ENCODE data around the gene PTPRJ. TPM values are rescaled to one million over a fixed set of nuclear protein-coding genes. Genes with fewer than 3 reads are reported as not detected.

Gene PTPRJ
- total RNA-seq, 2 donors from 2014 or later: 6.7 TPM

GRCh38 chr11:48029681-48030290, 49.4 kb downstream of the PTPRJ start:
- no peak for ATAC-seq
- intact Hi-C loops (cut with DNase I): no loop called here
- DNase-seq: no peak

- ATAC-seq: no peak
- no peak for DNase-seq
- intact Hi-C loops (cut with DNase I): no loop called here
Observed at GRCh38 chr11:48031602-48032001, 51.2 kb downstream of the PTPRJ start.

GRCh38 chr11:48032721-48033120, 52.4 kb downstream of the PTPRJ start:
- DNase-seq (no peak), ATAC-seq (no peak)
- intact Hi-C loops (cut with DNase I): no loop called here

- intact Hi-C loops (cut with DNase I): no loop called here
- ATAC-seq: peak in 1 of 2 donors; percentile 23
Observed at GRCh38 chr11:48033918-48034341, 53.6 kb downstream of the PTPRJ start.

GRCh38 chr11:48034926-48035871, 54.8 kb downstream of the PTPRJ start:
- ATAC-seq: peak; percentile 40 to 54
- DNase-seq: peak; percentile 70
- intact Hi-C loops (cut with DNase I): no loop called here

More at GRCh38 chr11:48033918-48034341, 53.6 kb downstream of the PTPRJ start:
- DNase-seq: no peak

- ATAC-seq (peak in 1 of 2 donors; percentile 21), DNase-seq (no peak)
- intact Hi-C loops (cut with DNase I): no loop called here
Observed at GRCh38 chr11:48036011-48036410, 55.7 kb downstream of the PTPRJ start.

- intact Hi-C loops (cut with DNase I): no loop called here
- DNase-seq: no peak
- no peak for ATAC-seq
Observed at GRCh38 chr11:48036466-48036865, 56.1 kb downstream of the PTPRJ start.

- intact Hi-C loops (cut with DNase I): no loop called here
- DNase-seq: no peak
- no peak for ATAC-seq
Observed at GRCh38 chr11:48037709-48038468, 57.5 kb downstream of the PTPRJ start.

GRCh38 chr11:48040830-48041444, 60.6 kb downstream of the PTPRJ start:
- ATAC-seq: no peak

GRCh38 chr11:48041877-48042695, 61.7 kb downstream of the PTPRJ start:
- intact Hi-C loops (cut with DNase I): no loop called here
- DNase-seq: no peak

More at GRCh38 chr11:48040830-48041444, 60.6 kb downstream of the PTPRJ start:
- DNase-seq: no peak
- intact Hi-C loops (cut with DNase I): no loop called here

GRCh38 chr11:48043111-48043990, 63.0 kb downstream of the PTPRJ start:
- DNase-seq (no peak), ATAC-seq (no peak)
- intact Hi-C loops (cut with DNase I): no loop called here

More at GRCh38 chr11:48041877-48042695, 61.7 kb downstream of the PTPRJ start:
- no peak for ATAC-seq

GRCh38 chr11:48043991-48044512, 63.7 kb downstream of the PTPRJ start:
- ATAC-seq (no peak), DNase-seq (no peak)
- intact Hi-C loops (cut with DNase I): no loop called here

- peak; percentile 29 for DNase-seq
- ATAC-seq: peak; percentile 68 to 83
- intact Hi-C loops (cut with DNase I): no loop called here
Observed at GRCh38 chr11:48044577-48044976, 64.2 kb downstream of the PTPRJ start.

GRCh38 chr11:48045536-48045935, 65.2 kb downstream of the PTPRJ start:
- intact Hi-C loops (cut with DNase I): no loop called here
- ATAC-seq (no peak), DNase-seq (no peak)

- intact Hi-C loops (cut with DNase I): no loop called here
- DNase-seq (no peak), ATAC-seq (no peak)
Observed at GRCh38 chr11:48047616-48048015, 67.3 kb downstream of the PTPRJ start.

GRCh38 chr11:48049036-48049435, 68.7 kb downstream of the PTPRJ start:
- DNase-seq (no peak), ATAC-seq (no peak)
- intact Hi-C loops (cut with DNase I): no loop called here

GRCh38 chr11:48050304-48050703, 69.9 kb downstream of the PTPRJ start:
- intact Hi-C loops (cut with DNase I): no loop called here
- no peak for ATAC-seq

More at GRCh38 chr11:48050304-48050703, 69.9 kb downstream of the PTPRJ start:
- DNase-seq: no peak

All from left cardiac atrium (tissue), 4 donors.